HG02943 (cell line): ENCODE data around the gene SPIRE2.
"Not testable (repeated sequence)": the region's sequence is repeated elsewhere in the genome, so short reads cannot be mapped to it uniquely, and the experiment has no call there.

ENCODE experiments used
- ATAC-seq: cut with Tn5 transposase; IDR thresholded peaks from one replicate; pipeline ENCODE4 v1.9.1; 2021; ENCODE audit warnings: mild to moderate bottlenecking, low read depth, moderate library complexity; ENCODE audit not compliant: unreplicated experiment

The SPIRE2 gene

DNA sequence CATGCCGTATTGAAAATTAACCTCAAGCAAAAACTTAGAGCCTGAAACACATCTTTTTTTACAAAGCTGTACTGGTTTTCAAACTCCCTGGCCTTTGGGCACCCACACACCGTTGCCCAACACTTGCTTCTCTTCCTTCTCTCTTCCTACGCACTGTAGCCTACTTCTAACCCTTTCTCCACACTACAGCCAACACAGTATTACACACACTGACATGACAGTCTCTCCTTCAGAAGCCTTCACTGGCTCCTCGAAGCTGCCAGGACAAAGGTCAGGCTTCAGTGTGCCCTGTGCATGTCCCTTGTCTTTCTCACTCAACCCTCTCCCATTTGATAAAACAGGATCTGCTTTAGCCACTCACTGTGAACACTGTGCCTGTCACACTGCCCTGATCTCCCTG is 19.8 kb upstream of the SPIRE2 start:
- ATAC-seq: no peak

DNA sequence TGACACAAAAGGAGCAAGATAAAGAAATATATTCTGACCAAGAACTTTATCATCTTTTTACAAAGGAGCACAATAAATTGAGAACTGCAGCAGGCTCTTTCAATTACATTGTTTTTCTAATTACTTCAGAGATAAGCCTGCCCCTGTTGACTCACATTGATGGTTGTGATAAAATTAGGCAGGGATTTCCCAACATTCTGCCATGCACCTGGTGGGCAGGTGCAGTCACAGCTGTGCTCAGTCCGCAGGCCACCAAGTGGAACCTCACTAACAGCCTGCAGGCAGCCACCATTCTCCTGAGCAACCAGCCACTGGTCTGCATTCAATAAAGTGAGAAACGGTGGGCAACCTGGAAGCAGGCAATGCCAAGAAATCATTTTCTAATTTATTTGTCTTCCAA is 17.0 kb upstream of the SPIRE2 start:
- ATAC-seq: no peak

- peak; percentile 19 for ATAC-seq
Measured at GRCh38 chr16:89815639-89816348, 12.5 kb upstream of the SPIRE2 start.

- not testable (repeated sequence) for ATAC-seq
Measured at GRCh38 chr16:89818851-89819403, 9.3 kb upstream of the SPIRE2 start.

DNA sequence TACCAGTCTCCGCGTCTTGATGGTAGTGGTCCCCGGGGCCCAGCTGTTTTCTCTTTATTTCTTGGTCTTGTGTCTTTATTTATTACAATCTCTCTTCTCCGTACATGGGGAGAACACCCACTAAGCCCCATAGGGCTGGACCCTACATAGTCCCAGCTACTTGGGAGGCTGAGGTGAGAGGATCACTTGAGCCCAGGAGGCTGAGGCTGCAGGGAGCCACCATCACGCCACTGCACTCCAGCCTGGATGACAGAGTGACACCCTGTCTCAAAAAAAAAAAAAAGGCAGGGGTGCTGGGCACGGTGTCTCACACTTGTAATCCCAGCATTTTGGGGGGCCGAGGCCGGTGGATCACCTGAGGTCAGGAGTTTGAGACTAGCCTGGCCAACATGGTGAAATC is 8.8 kb upstream of the SPIRE2 start:
- ATAC-seq: not testable (repeated sequence)

DNA sequence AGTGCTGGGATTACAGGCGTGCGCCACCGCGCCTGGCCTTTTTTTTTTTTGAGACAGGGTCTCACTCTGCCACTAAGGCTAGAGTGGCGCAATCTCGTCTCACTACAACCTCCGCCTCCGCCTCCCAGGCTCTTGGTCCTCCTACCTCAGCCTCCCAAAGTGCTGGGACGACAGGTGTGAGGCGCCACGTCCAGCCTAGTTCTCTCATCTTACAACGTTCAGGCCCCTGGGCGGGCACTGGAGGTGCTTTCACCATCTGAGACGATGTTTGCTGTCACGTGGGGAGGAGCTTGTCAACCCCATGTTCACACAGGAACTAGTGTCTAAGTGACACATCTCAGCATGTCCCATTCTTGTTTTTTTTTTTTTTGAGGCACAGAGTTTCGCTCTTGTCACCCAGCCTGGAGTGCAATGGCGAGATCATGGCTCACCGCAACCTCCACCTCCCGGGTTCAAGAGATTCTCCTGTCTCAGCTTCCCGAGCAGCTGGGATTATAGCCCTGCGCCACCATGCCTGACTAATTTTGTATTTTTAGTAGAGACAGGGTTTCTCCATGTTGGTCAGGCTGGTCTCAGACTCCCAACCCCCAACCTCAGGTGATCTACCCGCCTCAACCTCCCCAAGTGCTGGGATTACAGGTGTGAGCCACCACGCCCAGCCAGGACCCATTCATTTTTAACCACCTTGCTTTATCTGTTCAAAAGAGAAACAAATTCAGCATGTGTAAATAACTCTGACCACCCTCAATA is 6.7 kb upstream of the SPIRE2 start:
- no peak for ATAC-seq

- no peak for ATAC-seq
Measured at GRCh38 chr16:89822188-89823086, 5.8 kb upstream of the SPIRE2 start.

GRCh38 chr16:89823087-89823823 is 5.0 kb upstream of the SPIRE2 start:
- ATAC-seq: no peak

- ATAC-seq: not testable (repeated sequence)
Measured at GRCh38 chr16:89823824-89824148, 4.5 kb upstream of the SPIRE2 start.

DNA sequence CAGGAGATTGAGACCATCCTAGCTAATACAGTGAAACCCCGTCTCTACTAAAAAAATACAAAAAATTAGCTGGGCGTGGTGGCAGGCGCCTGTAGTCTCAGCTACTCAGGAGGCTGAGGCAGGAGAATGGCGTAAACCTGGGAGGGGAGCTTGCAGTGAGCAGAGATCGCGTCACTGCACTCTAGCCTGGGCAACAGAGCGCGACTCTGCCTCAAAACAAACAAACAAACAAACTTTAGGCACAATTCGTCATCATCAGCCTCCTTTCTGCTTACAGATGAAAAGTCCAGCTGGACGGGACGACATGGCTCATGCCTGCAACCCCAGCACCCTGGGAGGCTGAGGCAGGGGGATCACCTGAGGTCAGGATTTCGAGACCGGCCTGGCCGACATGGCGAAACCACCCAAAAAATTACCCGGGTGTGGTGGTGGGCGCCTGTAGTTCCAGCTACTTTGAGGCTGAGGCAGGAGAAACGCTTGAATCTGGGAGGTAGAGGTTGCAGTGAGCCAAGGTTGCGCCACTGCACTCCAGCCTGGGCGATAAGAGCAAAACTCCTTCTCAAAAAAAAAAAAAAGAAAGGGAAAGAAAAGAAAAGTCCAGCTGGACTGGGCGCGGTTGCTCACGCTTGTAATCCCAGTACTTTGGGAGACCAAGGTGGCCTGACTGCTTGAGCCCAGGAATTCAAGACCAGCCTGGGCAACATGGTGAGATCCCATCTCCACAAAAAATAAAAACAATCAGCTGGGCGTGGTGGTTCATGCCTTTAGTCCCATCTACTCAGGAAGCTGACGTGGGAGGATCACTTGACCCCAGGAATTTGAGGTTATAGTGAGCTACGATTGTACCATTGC is 1.5 kb upstream of the SPIRE2 start:
- ATAC-seq: no peak

- no peak for ATAC-seq
Measured at GRCh38 chr16:89827383-89828198, 684 bp upstream of the SPIRE2 start.

- no peak for ATAC-seq
Measured at GRCh38 chr16:89828870-89829629, 775 bp downstream of the SPIRE2 start.

GRCh38 chr16:89829630-89830437 is 1.6 kb downstream of the SPIRE2 start:
- no peak for ATAC-seq

- no peak for ATAC-seq
Measured at GRCh38 chr16:89831810-89832328, 3.6 kb downstream of the SPIRE2 start.

- not testable (repeated sequence) for ATAC-seq
Measured at GRCh38 chr16:89833664-89834363, 5.5 kb downstream of the SPIRE2 start.

DNA sequence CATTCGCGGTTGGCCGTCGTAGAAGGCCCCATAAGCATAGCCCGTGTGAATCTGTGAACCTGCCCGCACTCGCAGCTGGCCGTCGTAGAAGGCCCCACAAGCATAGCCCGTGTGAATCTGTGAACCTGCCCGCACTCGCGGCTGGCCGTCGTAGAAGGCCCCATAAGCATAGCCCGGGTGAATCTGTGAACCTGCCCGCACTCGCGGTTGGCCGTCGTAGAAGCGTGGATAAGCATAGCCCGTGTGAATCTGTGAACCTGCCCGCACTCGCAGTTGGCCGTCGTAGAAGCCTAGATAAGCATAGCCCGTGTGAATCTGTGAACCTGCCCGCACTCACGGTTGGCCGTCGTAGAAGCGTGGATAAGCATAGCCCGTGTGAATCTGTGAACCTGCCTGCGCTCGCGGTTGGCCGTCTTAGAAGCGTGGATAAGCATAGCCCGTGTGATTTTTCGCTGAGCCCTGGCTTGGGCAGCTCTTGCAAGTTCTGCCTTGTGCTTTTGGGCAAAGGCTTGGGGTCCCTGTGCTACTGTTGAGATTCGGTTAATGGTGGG is 6.6 kb downstream of the SPIRE2 start:
- not testable (repeated sequence) for ATAC-seq
